OCI-LY1 (cell line): ENCODE results near the gene CCL19.
"Not testable (repeated sequence)": the region's sequence is repeated elsewhere in the genome, so short reads cannot be mapped to it uniquely, and the experiment has no call there.

Experiments used
- H2AFZ ChIP-seq: fragments of 200-600 bp; sonication (generic), shearing (Covaris generic); 2 replicates; pipeline ENCODE4 v1.6.0; 2014; ENCODE audit warnings: antibody characterized with exemption, mild to moderate bottlenecking, low read length
- H3F3A ChIP-seq: fragments of 200-600 bp; sonication (generic), shearing (Covaris generic); 2 replicates; pipeline ENCODE4 v1.6.0; 2014; ENCODE audit warnings: mild to moderate bottlenecking, antibody characterized with exemption, low read length, moderate library complexity; ENCODE audit not compliant: insufficient read depth
- H3K27ac ChIP-seq: fragments of 200-600 bp; sonication (generic); 2 replicates; pipeline ENCODE4 v1.5.1; 2014; ENCODE audit warnings: low read length, mixed run types, mild to moderate bottlenecking, low read depth; ENCODE audit not compliant: poor library complexity, severe bottlenecking
- H3K27me3 ChIP-seq: fragments of 200-600 bp; sonication (generic); 2 replicates; pipeline ENCODE4 v1.6.0; 2014; ENCODE audit warnings: antibody characterized with exemption, mild to moderate bottlenecking, low read length, moderate library complexity; ENCODE audit not compliant: insufficient read depth
- H3K36me3 ChIP-seq: fragments of 200-600 bp; sonication (generic); 2 replicates; pipeline ENCODE4 v1.6.1; 2014; ENCODE audit warnings: mild to moderate bottlenecking, antibody characterized with exemption, low read length, moderate library complexity, mixed read lengths; ENCODE audit not compliant: insufficient read depth
- H3K4me1 ChIP-seq: fragments of 200-600 bp; sonication (generic); 2 replicates; pipeline ENCODE4 v1.5.1; 2014; ENCODE audit warnings: mild to moderate bottlenecking, low read length, moderate library complexity; ENCODE audit not compliant: insufficient read depth, severe bottlenecking
- H3K4me2 ChIP-seq: fragments of 200-600 bp; sonication (generic), shearing (Covaris generic); 2 replicates; pipeline ENCODE4 v1.6.1; 2014; ENCODE audit warnings: low read length
- H3K4me3 ChIP-seq: fragments of 200-600 bp; sonication (generic); 2 replicates; pipeline ENCODE4 v1.5.1; 2014; ENCODE audit warnings: low read length, low read depth, mild to moderate bottlenecking, mixed read lengths; ENCODE audit not compliant: poor library complexity, severe bottlenecking
- H3K79me2 ChIP-seq: fragments of 200-600 bp; shearing (Covaris generic); 2 replicates; pipeline ENCODE4 v1.6.1; 2016; ENCODE audit warnings: mixed run types, low read length, mixed read lengths; ENCODE audit not compliant: insufficient read depth
- H3K9ac ChIP-seq: fragments of 200-600 bp; sonication (generic), shearing (Covaris generic); 2 replicates; pipeline ENCODE4 v1.6.1; 2014; ENCODE audit warnings: mild to moderate bottlenecking, low read length, mixed read lengths
- H3K9me2 ChIP-seq: fragments of 200-600 bp; sonication (generic), shearing (Covaris generic); 2 replicates; pipeline ENCODE4 v1.6.1; 2014; ENCODE audit warnings: low read depth, mild to moderate bottlenecking, low read length, mixed read lengths
- H3K9me3 ChIP-seq: fragments of 200-600 bp; shearing (Covaris generic); 2 replicates; pipeline ENCODE4 v1.6.1; 2014; ENCODE audit warnings: low read length, mixed read lengths
- H4K20me1 ChIP-seq: fragments of 200-600 bp; sonication (generic), shearing (Covaris generic); 2 replicates; pipeline ENCODE4 v1.6.0; 2016; ENCODE audit warnings: mild to moderate bottlenecking, low read length; ENCODE audit not compliant: insufficient read depth
- CTCF ChIP-seq: fragments of 200-600 bp; sonication (generic), shearing (Covaris generic); IDR thresholded peaks from 2 replicates; pipeline ENCODE4 v1.5.1; 2017; ENCODE audit warnings: mild to moderate bottlenecking, antibody characterized with exemption, low read length, moderate library complexity, mixed read lengths
- EZH2 ChIP-seq: fragments of 200-600 bp; sonication (generic), shearing (Covaris generic); IDR thresholded peaks from 2 replicates; pipeline ENCODE4 v1.8.0; 2017; ENCODE audit warnings: borderline replicate concordance, mixed run types, mild to moderate bottlenecking, antibody characterized with exemption, low read length, moderate library complexity, mixed read lengths

The CCL19 gene

GRCh38 chr9:34723141-34723540 is 32.1 kb upstream of the CCL19 start:
- no peaks in the 10 kb centered on the region for H3K9me2 ChIP-seq
- no peaks in the 10 kb centered on the region for H3K36me3 ChIP-seq

DNA sequence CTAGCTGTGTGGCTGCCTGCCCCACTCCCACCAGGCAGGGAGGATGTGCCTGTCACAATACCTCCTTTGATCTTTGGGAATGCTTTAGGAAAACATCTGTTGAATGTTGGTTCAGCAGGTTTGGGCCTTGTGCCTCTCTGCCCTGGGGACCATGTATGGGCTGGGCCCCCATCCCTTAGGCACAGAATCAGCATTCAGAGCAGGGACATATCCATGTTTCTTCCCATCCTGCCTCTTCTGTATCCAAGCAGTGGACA is 28.6 kb upstream of the CCL19 start:
- not testable (repeated sequence) for H3K4me1 ChIP-seq

More at GRCh38 chr9:34723141-34723540, 32.1 kb upstream of the CCL19 start:
- H3K27me3 ChIP-seq, result no peaks in the 10 kb centered on the region
- H4K20me1 ChIP-seq, result no peaks in the 10 kb centered on the region
- no peak overlapping the region for H3K9ac ChIP-seq
- H3F3A ChIP-seq, result no peaks in the 10 kb centered on the region
- no peak overlapping the region for H3K27ac ChIP-seq
- no peak overlapping the region for H3K4me2 ChIP-seq
- H3K9me3 ChIP-seq, result no peaks in the 10 kb centered on the region
- no peak overlapping the region for H2AFZ ChIP-seq
- no peak overlapping the region for H3K4me3 ChIP-seq
- H3K79me2 ChIP-seq, result no peaks in the 10 kb centered on the region
- TF ChIP-seq EZH2 (no peak), CTCF (no peak)
- H3K4me1 ChIP-seq, result no peaks in the 10 kb centered on the region

DNA sequence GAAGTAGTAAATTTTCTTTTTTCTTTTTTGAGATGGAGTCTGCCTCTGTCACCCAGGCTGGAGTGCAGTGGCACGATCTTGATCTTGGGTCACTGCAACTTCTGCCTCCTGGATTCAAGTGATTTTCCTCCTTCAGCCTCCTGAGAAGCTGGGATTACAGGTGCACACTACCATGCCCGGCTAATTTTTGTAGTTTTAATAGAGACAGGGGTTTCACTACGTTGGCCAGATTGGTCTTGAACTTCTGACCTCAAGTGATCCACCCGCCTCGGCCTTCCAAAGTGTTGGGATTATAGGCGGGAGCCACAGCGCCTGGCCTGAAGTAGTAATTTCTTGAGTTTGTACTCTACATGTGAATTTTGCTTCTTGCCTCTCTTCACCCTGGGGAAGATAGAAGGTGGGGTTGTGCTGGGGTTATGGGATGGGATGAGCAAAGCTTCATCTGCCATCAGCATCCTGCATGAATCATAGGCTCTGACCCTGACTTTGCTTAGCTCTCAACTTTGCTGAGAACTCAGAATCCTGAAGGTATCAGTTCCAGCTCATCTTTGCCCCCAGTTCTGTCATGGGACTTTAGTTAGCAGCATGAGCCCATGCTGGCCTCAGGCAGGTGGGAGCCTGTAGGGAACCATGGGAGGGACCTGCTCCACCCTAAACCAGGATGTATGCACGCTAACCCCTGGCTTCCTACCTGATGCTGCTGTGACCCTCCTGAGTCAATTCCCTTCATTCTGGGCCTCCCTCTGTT is 28.1 kb upstream of the CCL19 start:
- Histone ChIP-seq H3K4me2 (no peak overlapping the region), H3F3A (no peaks in the 10 kb centered on the region), H3K27me3 (no peaks in the 10 kb centered on the region; the same call in 1 of the 2 replicates), H2AFZ (no peak overlapping the region), H3K4me1 (no peaks in the 10 kb centered on the region), H4K20me1 (no peaks in the 10 kb centered on the region), H3K36me3 (no peaks in the 10 kb centered on the region), H3K79me2 (no peaks in the 10 kb centered on the region), H3K9ac (no peak overlapping the region), H3K9me2 (no peaks in the 10 kb centered on the region), H3K27ac (no peak overlapping the region), H3K9me3 (no peaks in the 10 kb centered on the region), H3K4me3 (no peak overlapping the region)
- no peak for TF ChIP-seq CTCF
- TF ChIP-seq EZH2, result no peak

More for the DNA sequence above, 28.6 kb upstream of the CCL19 start:
- H3K9me3 ChIP-seq, H3F3A ChIP-seq, H3K9me2 ChIP-seq, H3K27me3 ChIP-seq, H2AFZ ChIP-seq, H3K36me3 ChIP-seq, H3K4me2 ChIP-seq, H3K4me3 ChIP-seq, H4K20me1 ChIP-seq, H3K79me2 ChIP-seq, H3K9ac ChIP-seq, H3K27ac ChIP-seq: not testable (repeated sequence)

DNA sequence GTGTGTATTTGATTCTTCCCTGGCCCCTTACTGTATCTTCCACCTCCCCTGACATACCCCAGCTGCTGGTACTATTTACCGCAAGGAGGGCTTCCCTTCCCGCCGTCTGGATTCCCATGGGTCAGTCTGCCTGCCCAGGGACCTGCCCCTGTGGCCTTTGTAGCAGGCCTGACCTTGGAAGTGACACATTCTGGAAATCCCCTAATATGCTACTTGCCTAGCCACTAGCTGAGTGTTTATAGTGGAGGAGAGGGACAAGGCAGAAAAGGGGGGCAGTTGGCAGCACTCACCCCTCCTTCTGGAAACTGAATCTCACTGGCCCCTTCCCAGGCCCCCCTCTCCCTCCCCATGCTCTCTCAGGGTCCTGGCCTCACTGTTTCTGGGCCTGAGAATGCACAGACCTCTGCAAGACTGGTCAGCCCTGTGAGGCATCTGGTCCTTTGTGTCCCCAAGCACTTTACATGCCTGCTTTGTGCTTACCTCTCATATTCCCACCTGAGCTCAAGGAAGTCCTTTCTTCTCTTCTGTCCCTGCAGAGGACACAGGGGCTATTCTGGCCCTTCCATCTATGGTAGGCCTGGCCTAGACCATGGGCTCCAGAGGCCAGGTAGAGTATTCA is 27.0 kb upstream of the CCL19 start:
- H3K4me3 ChIP-seq, result no peak overlapping the region
- H3K9ac ChIP-seq, result no peak overlapping the region
- H3K27me3 ChIP-seq, result no peaks in the 10 kb centered on the region; the same call in 1 of the 2 replicates

More for the DNA sequence above, 27.0 kb upstream of the CCL19 start:
- Histone ChIP-seq H3K4me2 (no peak overlapping the region), H4K20me1 (no peaks in the 10 kb centered on the region), H3F3A (no peaks in the 10 kb centered on the region), H3K9me3 (no peaks in the 10 kb centered on the region), H3K27ac (no peak overlapping the region), H2AFZ (no peak overlapping the region), H3K79me2 (no peaks in the 10 kb centered on the region), H3K9me2 (no peaks in the 10 kb centered on the region), H3K4me1 (no peaks in the 10 kb centered on the region), H3K36me3 (no peaks in the 10 kb centered on the region)
- no peak for TF ChIP-seq EZH2
- no peak for TF ChIP-seq CTCF
